ENCODE data around the gene AP1S1.

Gene AP1S1

DNA sequence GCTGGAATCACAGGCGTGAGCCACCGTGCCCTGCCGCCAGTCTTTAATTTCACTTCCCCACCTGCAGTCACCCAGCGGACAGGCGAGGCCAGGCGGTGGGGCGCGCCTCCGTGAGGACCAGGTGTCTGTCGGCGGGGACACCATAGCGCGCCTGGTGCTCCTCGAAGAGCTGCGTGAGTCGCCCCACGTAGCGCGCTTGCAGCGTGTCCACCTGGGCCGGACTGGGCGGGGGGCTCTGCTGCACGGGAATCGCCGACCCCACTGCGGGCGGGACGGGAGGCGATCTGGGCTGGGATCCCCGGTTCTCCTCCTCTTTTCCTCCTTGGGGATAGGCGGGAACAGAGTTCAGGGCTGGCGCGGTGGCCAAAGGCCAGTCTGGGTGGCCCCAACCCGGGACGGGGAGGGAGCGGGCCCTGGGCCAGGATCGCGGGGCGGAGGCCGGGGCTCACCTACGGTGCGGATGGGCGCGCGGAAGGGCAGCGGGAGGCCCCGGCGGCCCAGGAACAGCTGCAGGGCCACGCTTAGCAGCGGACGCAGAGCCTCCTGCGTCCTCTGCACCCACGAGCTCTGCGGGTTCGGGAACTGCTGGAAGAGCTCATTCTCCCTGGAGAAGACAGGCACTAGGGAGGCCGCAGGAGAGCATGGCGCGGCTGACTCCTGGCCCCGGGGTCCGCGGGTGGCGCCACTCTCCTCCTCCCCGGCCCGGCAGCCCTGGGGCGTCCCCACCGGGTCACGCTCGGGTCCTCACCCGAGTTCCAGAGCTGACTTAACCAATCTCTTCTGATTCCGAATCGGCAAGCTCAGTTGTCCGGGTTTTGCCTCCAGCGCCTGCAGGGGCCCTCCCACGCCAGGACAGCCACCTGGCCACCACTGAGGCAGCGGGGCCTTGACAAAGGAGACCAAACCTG, 47.7 kb downstream of the AP1S1 start:
- no peak for DNase-seq

DNA sequence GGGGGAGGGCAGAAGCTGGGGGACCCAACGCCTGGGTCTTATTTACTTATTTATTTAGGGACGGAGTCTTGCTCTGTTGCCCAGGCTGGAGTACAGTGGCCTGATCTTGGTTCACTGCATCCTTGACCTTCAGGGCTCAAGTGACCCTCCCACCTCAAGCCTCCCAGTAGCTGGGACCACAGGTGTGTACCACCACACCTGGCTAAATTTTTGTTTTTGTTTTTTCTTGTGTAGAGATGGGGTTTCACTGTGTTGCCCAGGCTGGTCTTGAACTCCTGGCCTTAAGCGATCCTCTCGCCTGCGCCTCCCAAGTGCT, 48.3 kb downstream of the AP1S1 start:
- no peak for DNase-seq

DNA sequence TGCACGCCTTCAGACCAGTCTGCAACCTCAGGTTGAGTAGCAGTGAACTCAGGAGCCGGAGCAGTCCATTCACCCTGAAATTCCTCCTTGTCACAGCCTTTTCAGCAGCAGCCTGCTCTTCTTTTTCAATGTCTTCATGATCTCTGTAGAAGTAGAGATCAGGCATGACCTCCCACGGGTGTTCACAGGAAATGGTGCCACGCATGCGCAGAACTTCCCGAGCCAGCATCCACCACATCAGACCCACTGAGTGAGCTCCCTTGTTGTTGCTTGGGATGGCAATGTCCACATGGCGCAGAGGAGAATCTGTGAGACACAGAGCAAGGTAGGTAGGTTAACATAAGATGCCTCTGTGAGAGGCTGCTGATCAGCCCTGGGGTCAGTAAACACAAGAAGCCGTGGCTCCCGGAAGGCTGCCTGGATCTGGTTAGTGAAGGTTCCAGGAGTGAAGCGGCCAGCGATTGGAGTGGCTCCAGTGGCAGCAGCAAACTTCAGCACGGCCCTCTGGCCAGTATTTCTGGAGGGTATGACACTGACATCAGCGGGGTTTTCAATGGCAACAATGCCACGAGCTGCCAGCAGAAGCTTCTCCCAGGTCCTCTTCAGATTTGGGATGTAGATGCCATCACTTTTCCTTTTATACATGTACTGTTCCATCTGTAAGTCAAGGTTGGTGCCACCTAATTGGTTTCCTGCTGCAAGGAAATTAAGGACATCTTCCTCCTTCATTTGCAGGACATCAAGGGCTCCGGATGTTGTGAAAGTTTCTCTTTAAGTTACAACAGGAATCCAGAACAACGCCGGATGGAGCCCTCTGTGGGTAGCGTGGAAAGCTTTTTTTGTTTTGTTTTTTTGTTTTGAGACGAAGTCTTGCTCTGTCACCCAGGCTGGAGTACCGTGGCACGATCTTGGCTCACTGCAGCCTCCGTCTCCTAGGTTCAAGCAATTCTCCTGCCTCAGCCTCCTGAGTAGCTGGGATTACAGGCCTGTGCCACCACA, 49.8 kb downstream of the AP1S1 start:
- peak in 1 of 2 donors; percentile 28 for DNase-seq

- no peak for DNase-seq
These were observed 51.8 kb downstream of the AP1S1 start for GRCh38 chr7:101205901-101206664.

DNA sequence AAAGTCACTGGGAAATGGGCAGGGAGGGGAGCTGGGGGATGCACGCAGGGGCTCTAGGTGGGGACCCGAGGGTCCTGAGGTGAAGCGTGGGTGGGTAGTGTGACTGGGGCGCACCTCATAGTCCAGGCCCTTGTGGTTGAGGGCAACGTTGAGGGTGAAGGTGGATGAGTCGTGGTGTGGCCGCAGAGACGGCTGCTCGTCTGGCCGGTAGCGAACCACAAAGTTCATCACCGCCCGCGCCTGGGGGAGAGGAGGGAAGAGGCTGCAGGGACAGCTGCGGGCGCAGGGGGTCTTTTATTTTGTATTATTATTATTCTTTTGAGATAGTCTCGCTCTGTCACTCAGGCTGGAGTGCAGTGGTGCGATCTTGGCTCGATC, 52.4 kb downstream of the AP1S1 start:
- DNase-seq: no peak

GRCh38 chr7:101207459-101207858, 53.2 kb downstream of the AP1S1 start:
- no peak for DNase-seq

DNA sequence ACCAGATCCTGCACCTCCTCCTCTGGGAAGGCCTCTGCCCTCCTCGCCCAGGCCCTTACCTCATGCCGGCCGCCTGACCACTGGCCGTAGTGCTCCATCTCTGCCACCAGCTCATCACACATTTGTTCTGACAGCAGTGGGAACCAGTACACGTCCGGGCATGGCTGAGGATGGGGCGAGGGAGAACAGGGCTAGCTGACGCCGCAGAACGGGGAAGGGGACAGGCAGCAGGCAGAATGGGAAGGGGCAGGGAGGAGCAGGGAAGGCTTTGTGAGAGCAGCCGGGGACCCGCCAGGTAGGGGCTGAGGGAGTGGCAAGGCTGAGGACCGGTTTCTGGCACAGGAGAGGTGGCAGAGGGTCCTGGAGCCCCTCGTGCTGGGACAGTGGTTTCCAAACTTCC, 54.5 kb downstream of the AP1S1 start:
- DNase-seq: no peak

GRCh38 chr7:101210143-101210542, 55.9 kb downstream of the AP1S1 start:
- DNase-seq: no peak

All from activated CD4-positive, alpha-beta T cell treated with anti-CD3 and anti-CD28 coated beads for 4 hours (primary cell).